ENCODE data around the gene RELN. TPM values are rescaled to one million over a fixed set of nuclear protein-coding genes. Genes with fewer than 3 reads are reported as not detected.
"Not testable (repeated sequence)": the region's sequence is repeated elsewhere in the genome, so short reads cannot be mapped to it uniquely, and the experiment has no call there.

RELN gene
- total and polyA plus RNA-seq, 2 donors (not counting 1 experiment from before 2014, with no cell fraction given) = 0.33 to 31.8 TPM

GRCh38 chr7:103793614-103794013 is 195.8 kb downstream of the RELN start:
- Histone ChIP-seq H3K27me3 (ENCODE audit: control insufficient read depth, insufficient read depth, low read length) (no peaks in the 10 kb centered on the region), H3K9me3 (ENCODE audit: control insufficient read depth, insufficient read depth, low read depth, low read length) (no peaks in the 10 kb centered on the region), H3K4me3 (replicated peaks in 1 of 4; ENCODE audit: control extremely low read depth in 1 of 4, insufficient read depth in 1 of 4, low read depth in 3 of 4, low read length in 4 of 4) (no peak overlapping the region), H2AFZ (ENCODE audit: low read length) (no peak overlapping the region), H3K9ac (ENCODE audit: insufficient read depth, low read length) (no peak overlapping the region), H4K20me1 (ENCODE audit: control insufficient read depth, extremely low read depth, insufficient read depth, low read length) (no peaks in the 10 kb centered on the region), H3K27ac (ENCODE audit: insufficient read depth, low read length) (no peak overlapping the region), H3K36me3 (ENCODE audit: control insufficient read depth, insufficient read depth, low read length) (no peaks in the 10 kb centered on the region), H3K4me2 (ENCODE audit: extremely low read depth, insufficient read depth, low read length) (no peak overlapping the region), H3K79me2 (ENCODE audit: control insufficient read depth, insufficient read depth, low read length) (no peaks in the 10 kb centered on the region), H3K4me1 (ENCODE audit: control insufficient read depth, extremely low read depth, insufficient read depth, low read length) (no peaks in the 10 kb centered on the region)
- no peak for DNase-seq (ENCODE audit: low read depth in 2 of 2)
- no peak for TF ChIP-seq EZH2 (IDR thresholded peaks at IDR 0.05; ENCODE audit: low read length, missing control alignments)
- no peak for TF ChIP-seq CTCF (conservative IDR thresholded peaks at IDR 0.05 in 1 of 2, IDR thresholded peaks at IDR 0.05 in 1 of 2; ENCODE audit: low read depth in 1 of 2, low read length in 2 of 2)

GRCh38 chr7:103791894-103792293 is 197.6 kb downstream of the RELN start:
- Histone ChIP-seq H3K4me3 (replicated peaks in 1 of 4; ENCODE audit: control extremely low read depth in 1 of 4, insufficient read depth in 1 of 4, low read depth in 3 of 4, low read length in 4 of 4) (no peak overlapping the region), H3K9ac (ENCODE audit: insufficient read depth, low read length) (no peak overlapping the region), H3K27me3 (ENCODE audit: control insufficient read depth, insufficient read depth, low read length) (no peaks in the 10 kb centered on the region), H3K9me3 (ENCODE audit: control insufficient read depth, insufficient read depth, low read depth, low read length) (no peaks in the 10 kb centered on the region), H3K79me2 (ENCODE audit: control insufficient read depth, insufficient read depth, low read length) (no peaks in the 10 kb centered on the region), H3K36me3 (ENCODE audit: control insufficient read depth, insufficient read depth, low read length) (no peaks in the 10 kb centered on the region), H3K4me2 (ENCODE audit: extremely low read depth, insufficient read depth, low read length) (no peak overlapping the region), H4K20me1 (ENCODE audit: control insufficient read depth, extremely low read depth, insufficient read depth, low read length) (no peaks in the 10 kb centered on the region), H3K27ac (ENCODE audit: insufficient read depth, low read length) (no peak overlapping the region), H2AFZ (ENCODE audit: low read length) (no peak overlapping the region), H3K4me1 (ENCODE audit: control insufficient read depth, extremely low read depth, insufficient read depth, low read length) (no peaks in the 10 kb centered on the region)
- TF ChIP-seq EZH2 (IDR thresholded peaks at IDR 0.05; ENCODE audit: low read length, missing control alignments) (no peak), CTCF (conservative IDR thresholded peaks at IDR 0.05 in 1 of 2, IDR thresholded peaks at IDR 0.05 in 1 of 2; ENCODE audit: low read depth in 1 of 2, low read length in 2 of 2) (no peak)
- DNase-seq (ENCODE audit: low read depth in 2 of 2) = no peak

- not testable (repeated sequence) for H3K9me3 ChIP-seq (ENCODE audit: control insufficient read depth, insufficient read depth, low read depth, low read length); H3K79me2 ChIP-seq (ENCODE audit: control insufficient read depth, insufficient read depth, low read length); H3K4me3 ChIP-seq (replicated peaks in 1 of 4; ENCODE audit: control extremely low read depth in 1 of 4, insufficient read depth in 1 of 4, low read depth in 3 of 4, low read length in 4 of 4); H3K27me3 ChIP-seq (ENCODE audit: control insufficient read depth, insufficient read depth, low read length); H3K36me3 ChIP-seq (ENCODE audit: control insufficient read depth, insufficient read depth, low read length); H3K4me2 ChIP-seq (ENCODE audit: extremely low read depth, insufficient read depth, low read length); H3K9ac ChIP-seq (ENCODE audit: insufficient read depth, low read length); DNase-seq (ENCODE audit: low read depth in 2 of 2); H3K27ac ChIP-seq (ENCODE audit: insufficient read depth, low read length); H4K20me1 ChIP-seq (ENCODE audit: control insufficient read depth, extremely low read depth, insufficient read depth, low read length); H3K4me1 ChIP-seq (ENCODE audit: control insufficient read depth, extremely low read depth, insufficient read depth, low read length); H2AFZ ChIP-seq (ENCODE audit: low read length)
Measured at GRCh38 chr7:103787041-103787440, 202.4 kb downstream of the RELN start.

All from fibroblast of lung (primary cell).